NCI-H526 treated with DMSO at 0.1 percent for 48 hours (cell line): Measurements from ENCODE around the gene PACC1.

Experiments
- DNase-seq: peaks from one replicate; lab custom pipeline; 2025; lab: John Stamatoyannopoulos, UW

Gene PACC1

DNA sequence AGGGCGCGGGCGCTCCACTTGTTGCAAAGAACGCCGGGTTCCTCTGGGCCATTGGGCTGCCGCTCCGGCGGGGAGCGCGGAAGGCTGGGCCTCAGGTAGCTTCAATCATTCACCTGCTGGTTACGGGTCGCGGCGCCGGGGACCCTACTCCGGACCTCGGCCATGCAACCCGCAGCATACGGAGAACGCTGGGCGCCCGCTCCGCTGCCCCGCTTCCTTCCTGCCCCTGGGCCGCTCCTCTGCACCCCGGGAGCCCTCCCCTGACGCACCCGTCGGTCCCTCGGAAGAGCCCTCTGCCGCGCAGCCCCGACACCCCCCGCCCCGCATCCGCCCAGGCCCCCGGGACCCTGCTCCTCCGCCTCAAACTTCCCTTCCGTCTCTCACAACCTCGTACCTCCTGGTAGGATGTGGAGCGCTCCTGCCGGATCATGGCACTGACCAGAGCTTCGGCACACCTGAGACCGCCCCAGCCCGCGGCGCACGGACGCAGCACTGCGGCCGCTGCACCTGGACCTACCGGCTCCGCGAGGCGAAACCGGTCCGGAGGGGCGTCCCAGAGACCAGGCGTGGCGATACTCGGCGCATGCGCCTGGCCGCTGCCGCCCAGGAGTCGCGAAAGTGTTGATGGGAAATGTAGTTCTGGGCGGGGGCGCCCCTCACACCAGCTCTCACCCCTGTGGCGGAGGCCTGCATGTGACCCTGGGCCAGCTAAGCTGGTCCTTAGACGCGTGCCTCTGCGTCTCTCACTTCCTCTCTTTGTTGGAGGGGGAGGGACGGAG lies at the start of gene PACC1:
Gene PACC1 (minus strand): TSS at position 559 of the 779 bp plus-strand sequence. CDS start 129 bp downstream, at position 430.
- DNase-seq: peak; percentile 63

DNA sequence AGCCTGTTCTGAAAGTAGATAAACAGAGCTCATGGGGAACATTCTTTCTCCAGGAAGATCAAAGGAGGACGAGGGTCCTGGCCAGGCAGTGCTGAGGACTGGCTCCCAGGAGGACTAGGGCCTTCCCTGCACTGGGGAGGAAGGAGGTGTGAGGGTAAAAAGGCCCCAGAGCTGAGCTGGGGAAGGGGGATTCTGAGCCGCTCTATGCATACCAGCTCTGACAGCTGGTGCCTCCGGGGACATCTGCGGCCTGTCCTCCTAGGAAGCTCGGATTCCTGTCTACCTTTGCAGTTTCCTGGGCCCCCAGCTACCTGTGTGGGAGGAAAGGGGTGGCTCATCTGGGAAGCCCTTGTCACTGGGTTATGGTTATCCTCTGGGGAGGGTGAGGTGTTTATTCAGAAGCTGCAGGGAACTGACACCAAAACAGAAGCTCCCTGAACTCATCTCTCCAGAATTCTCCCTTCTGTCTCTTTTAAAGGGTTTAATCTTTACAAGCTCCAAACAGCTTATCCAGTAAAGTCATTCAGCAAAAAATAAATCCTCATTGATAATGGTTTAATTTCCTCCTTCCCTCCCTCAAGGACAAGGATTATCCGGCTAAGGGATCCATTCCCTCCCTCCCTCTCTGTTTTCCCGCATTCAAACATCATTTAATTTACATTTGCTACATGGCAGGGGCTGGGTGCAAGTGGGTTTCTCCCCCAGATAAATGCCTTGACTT lies 49.0 kb upstream of the PACC1 start:
- no peak for DNase-seq

DNA sequence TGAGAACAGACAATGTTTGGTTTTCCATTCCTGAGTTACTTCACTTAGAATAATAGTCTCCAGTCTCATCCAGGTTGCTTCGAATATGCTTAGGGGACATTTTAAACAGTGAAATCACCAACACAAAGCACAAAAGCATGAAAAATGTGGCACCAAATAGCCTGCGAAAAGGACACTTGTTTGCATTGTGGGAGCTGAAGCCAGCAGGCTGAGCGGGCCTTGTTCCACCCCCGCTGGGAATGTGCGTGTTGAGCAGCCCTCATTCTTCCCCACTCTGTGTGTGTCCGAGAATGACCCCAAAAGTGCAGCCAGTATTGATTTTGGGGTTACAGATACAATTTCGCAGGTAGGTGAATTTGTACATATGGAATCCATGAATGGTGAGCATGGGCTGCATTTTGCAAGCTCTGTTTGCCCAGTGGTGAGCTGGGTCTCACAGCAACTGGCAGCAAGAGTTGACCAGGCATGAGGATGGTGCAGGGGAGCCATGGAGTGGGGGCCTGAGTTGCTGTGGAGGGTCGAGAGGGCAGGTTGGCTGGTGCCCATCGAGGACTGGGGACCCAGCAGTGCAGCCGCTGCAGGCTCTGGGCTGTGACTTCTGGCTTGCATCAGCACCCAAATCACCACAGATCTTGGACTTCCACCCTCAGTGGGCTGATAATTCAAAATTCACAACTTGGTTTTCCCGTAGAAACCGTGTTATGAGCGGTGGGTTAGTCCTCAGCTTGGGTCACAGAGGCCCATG lies 47.4 kb upstream of the PACC1 start:
- no peak for DNase-seq

DNA sequence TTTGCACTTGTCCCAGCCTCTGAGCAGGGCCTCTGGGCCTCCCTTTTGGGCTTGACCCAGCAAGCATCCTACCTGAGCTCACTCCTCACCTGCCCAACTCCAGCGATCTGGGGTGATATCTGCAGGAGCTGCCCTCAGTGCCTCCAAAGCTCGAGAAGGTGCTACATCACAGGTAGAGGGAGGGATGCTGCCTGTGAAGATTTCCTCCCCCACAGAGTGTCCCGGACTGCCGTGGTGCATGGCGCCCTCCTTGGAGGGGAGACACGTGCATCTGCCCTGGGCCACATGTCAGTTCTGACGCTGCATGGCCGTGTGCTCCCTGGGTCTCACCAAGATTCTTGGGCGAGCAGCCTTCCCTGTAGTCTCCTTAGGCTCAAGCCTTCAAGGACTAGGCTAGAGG lies 45.7 kb upstream of the PACC1 start:
- DNase-seq: no peak

DNA sequence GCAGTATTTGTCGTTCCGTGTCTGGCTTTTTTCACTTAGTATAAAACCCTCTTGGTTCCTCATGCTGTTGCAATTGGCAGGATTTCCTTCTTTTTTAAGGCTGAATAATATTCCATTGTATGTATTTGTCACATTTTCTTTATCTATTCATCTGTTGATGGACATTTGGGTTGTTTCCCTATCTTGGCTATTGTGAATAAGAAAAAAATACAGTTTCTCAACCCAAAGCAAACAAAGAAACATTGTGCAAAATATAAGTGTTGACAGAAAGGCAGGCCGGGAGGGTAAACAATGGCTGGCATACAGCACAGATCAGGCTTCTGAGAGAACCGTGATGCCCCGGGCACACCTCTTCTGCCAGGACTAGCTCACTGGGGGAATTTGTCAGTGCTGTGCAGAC lies 45.0 kb upstream of the PACC1 start:
- DNase-seq: no peak

DNA sequence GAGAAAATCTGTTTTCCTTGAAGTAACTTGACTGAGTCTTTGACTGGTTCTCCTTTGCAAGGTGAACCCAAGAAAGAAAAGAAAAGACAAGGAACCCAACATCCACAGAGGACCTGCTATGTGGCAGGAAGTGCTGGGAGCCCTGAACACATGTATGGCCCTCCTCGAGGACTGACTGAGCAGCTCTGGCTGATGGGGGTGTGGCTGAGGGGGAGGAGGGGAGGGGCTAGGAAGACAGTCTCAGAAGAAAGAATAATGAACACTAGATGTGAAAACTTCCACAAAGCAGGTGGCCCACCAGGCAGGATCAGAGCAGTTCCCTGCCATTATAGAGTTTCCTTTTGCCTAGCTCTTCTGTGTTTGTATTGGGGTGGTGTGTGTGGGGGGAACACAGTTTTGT lies 44.1 kb upstream of the PACC1 start:
- DNase-seq: no peak

DNA sequence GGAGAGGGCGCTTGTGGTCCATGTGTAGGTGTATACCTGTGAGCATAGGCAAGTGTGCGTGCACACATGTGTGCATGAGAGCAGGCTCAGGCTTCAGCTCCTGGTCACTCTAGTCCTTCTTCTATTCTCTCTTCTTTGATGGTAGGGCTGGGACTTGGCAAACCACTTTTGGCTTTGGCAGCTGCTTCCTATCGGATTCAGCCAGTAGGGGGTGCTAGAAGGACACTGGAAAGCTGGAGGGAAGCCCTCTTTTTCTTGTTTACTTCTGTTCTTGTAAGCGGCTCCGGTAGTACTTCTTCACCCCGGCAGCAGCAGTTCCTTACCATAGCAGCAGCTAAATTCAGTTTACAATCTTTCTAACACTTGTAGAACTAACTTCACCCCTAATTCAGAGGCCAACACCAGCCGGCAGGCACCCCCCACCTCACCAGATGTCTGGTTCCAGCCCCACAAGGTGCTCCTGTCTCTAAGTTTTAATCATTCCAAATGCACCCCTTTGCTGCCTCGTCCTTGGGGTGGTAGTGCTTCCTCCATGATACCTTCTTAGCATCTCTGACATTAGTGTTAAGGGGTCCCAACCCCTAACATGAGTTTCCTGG lies 43.2 kb upstream of the PACC1 start:
- peak; percentile 2 for DNase-seq

DNA sequence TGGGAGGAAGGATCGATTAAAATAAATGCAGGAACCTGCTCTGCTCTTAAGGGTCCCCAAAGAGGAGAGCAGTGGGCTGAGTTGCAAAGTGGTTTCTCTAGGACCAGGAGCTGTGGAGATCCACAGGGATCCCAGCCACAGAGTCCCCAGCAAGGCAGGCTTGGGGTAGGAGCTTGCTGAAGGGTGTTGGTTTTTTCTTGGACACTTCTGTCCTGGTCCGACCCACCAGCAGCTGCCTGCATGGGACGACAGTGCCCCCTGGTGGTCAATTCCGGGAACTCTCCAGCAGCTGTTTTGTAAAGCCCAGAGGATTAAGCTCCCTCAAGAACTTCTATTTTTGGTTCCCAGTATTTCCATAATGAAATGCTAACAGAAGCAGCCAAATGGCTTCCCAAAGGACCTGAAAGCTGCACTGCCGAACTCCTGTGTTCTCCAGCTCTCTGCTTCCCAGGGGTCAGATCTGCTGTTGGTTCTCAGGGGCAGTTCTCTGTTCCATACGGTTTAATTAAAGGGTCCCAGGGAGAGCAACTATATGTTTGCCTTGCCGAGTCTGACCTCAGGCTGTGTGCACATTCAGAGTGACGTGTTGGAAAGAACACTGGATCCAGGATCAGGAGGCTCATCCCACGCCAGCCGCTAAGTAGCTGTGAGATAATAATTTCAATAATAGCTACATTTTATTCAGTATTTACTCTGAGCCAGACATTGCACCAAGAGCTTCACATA lies 41.3 kb upstream of the PACC1 start:
- peak; percentile 27 for DNase-seq

DNA sequence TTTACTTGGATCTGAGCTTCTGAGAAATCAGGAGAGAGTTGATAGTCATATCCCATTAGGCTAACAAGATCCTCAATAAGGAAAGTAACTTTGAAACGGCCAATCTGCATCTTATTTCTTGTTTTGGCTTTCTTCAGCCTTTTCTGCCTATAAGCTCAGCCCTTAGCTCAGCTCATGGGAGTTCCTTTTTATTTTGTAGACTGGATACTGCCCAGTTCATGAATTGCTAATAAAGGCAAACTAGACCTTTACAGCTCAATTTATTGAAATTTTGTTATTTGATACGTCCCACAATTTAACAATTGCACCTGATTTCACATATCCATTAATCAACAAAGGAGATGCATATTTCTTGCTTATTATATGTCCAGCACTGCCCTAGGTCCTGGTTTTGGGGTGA lies 40.7 kb upstream of the PACC1 start:
- no peak for DNase-seq

DNA sequence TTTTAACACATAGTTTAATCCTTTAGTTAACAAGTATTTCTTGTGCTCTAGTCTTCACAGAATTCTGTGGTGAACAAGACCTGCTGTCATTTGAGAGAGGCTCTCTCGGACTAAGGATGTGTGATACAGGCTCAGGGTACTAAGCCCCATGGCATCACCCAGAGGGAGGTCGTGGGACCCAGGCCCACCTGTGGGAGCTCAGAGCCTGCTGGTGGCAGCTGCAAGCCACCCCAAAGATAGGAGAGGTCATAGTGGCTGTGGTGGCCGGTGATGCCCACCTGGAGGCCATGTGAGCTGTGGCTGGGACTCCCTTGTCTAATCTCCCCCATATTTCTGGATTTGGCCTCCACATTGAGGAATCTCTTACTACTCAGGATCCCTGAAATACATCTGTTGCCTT lies 40.1 kb upstream of the PACC1 start:
- DNase-seq: no peak

DNA sequence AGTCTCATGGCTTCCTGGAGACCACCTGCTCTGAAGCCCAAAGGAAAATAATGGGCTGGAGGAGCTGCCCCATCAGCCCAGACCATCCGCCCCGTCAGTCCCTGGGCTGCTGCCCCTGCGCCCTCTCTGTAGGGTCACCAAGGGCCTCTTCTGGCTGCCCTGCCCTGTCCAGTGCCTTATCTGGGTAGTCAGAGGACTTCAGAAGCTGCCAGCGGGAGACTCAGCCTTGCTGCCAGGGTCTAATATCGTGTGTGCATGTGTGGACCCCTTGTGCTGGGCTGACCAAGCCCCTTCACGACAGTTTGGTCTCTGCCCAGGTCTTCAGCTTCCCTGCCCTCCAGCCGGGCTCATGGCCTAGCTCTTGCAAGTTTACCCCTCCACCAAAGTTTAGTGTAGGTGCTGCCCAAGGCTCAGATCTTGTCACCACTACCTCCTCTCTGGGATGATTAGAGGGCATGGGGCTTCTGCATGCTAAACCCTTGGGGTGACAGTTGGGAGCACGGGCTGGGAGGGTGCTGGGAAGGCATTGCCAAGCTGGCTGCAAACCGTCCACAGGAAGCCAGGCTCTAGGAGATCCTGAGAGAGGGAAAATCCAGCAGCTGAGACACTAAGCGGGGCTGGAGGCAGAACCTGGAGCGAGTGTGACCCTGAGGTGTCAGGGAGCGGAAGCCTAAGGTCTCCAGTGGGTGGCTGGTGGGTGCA lies 38.6 kb upstream of the PACC1 start:
- no peak for DNase-seq

DNA sequence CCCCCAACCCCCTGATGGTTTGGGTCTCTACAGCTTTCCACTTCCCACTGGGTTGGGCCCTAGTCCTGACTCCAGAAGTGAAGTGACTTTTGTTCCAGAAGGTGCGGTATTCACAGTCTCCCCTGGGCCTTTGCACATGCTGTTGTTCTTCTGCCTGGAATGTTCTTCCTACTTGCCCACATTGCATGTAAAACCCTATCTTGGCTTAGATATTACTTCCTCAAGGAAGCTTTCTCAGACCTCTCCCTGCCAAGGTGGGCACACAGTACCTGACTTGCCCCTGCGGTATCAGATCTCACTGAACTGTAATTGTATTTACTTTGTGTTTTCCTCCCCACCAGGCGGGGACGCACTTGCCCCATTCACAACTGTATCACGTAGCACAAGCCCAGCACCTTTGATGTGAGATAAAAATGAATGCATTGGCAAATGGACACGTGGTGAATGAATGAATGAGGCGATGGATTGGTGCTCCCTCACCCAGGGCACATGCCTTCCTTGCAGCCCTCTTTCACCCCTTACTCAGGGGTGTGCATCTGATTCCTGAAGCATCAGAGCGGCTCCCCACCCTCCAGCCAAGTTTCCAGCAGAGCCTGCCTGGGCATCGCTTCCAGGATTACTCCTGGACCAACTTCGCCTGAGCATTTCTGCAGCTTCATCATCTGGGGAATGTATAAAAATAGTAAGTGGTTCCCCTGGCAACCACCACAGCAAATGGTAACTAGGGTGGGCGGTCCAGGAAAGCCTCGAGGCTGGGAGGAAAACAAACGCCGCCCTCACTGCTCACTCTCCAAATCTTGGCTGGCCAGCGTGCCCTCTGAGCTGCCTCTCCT lies 37.9 kb upstream of the PACC1 start:
- no peak for DNase-seq

DNA sequence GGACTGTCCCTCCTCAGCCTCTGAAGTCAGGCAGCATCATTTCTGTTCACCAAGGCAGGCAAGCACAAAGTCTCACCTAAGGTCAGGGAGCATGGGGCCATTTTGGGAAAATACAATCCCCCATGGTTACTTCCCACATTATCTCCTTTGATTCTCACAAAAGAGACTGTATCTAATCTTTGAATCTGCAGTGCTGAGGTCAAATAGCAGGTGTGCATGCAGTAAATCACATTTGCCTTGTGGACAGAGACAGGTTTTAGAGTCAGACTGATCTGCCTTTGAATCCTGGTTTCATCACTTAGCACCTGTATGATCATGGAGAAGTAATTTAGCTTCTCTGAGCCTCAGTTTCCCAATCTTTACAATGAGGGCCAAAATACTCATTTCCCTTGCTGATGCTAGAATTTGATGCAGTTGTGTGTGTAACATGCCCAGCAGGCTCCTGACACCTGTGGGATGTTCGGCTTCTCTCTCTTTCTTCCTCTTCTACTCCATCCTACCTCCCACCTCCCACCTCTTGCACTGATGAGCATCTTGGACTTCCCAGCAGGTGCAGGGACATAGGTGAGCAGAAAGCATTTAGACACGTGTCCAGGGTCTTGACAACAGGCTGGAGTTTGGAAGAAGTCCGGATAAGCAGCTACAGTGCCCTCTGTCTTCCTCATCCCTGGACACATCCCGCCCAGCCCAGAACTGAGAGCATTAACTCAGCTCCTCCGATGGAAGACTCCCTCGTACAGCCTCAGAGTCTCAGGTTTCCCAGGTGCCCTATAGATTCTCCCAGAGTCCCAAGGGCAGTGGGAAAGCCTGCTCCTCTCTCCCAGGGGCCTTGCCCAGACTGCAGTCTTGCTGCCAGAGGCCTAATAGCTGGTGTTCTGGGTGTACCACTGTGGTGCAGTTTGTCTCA lies 37.0 kb upstream of the PACC1 start:
- no peak for DNase-seq

DNA sequence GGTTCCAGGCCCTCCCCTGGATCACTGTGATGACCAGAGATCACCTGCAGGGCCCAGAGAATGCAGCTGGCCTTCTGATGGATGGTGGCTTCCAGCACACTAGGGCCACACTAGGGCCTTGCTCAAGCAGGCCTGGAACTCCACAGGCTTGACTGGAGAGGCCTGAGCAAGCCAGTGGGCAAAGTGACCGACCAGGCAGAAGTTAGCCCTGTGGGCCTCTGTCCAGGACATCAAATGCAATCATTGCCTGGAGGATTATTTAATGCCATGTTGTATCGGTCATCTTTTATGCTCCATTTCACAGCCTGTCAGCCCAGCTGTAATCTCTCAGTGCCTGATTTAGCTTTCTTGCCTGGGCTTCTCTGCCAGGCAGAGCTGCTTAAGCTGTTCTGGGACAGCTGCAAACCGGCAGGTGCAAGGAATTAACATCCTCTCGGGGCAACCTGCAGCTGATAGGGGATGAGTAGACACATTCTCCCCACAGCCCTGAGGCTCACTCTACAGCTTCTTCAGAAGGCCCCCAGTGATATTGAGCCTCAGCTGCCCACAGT lies 35.7 kb upstream of the PACC1 start:
- DNase-seq: no peak

DNA sequence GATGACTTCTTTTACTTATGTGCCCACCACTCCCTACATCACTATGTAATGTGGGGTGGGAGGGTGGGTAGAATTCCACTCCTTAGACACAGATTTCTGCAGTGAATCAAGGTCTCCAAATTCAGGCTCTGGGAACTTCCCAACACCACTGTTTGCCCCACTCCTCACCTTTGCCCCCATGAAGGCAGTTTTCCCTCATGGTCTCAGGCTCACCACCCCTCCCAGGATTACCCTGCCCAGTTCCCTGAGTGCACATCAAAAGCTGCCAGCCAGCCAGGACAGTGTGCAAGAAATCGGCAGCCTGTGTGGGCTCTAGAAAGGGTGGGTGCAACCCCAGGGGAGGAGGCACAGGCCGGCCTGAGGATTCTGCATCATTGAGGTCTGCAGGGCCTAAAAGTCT lies 32.8 kb upstream of the PACC1 start:
- no peak for DNase-seq

DNA sequence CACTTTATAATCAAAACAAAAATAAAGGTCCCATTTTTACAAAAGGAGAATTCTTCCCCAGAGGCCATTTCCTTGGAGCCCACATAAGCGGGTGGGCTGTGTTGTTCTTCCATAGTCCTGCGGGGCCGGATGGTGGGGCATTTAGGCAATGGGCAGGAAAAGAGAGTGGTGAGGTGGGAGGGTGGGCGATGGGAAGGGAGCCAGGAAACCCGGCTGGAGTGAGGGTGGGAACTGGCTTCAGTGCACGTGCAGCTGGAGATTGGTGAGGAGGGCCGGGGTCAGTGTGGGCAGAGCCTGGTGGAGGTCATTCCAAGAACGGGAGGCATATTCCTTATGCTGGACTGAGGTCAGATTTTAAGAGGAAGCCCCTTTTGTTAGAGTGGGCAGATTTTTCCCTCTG lies 31.6 kb upstream of the PACC1 start:
- no peak for DNase-seq

DNA sequence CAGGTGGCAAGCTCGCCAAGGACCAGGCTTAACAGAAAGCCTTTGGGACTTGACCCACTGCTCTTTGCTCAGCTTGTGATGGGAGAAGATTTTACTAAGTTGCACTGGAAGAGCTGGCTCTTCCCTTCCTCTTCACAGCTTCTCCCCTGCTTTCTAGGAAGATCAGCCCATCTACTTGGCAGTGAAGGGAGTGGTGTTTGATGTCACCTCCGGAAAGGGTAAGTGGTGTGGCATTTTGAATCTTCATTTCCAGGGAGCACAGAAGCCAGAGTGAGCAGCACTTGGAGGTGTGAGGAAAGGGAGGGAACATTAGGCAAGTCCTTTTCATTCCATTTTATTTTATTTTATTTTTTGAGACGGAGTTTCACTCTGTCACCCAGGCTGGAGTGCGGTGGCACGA lies 27.7 kb upstream of the PACC1 start:
- DNase-seq: no peak

DNA sequence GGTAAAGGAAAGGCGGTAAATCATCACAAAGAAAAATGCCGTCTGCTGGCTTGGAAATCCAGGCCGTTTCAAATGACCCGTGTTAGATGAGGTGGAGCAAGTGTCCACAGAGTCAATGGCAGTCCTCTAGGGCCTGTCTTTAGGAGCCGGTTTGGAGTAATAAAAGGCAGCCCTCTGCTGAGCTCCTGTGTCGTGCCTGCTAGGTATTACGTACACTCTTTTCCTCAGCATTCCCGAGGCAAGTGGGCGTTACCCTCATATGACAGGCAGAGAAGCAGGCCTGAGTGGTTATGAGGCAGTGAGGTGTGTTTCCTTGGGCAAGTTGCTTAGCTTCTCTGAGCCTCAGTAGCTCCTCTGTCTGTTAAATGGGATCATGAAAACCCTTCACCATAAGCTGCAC lies 25.7 kb upstream of the PACC1 start:
- DNase-seq: no peak

DNA sequence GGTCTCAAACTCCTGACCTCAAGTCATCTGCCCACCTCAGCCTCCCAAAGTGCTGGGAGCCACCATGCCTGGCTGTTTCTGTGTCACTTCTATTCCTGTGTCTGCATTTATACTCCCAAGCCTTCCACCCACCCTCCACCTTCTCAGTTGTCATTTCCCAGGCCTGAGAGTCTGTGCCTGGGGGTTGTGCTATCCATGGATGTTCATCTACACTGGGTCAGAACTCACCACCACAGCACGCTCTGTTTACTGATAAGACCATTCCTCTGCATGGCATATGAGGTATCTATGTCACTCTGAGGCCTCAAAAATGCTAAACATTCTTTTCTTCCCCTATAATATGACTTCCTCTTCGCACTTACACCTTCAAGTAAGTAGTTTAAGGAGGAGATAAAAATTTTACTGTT lies 24.1 kb upstream of the PACC1 start:
- no peak for DNase-seq
